ENCODE data around the gene ARHGAP5. TPM values are rescaled to one million over a fixed set of nuclear protein-coding genes. Genes with fewer than 3 reads are reported as not detected.

ARHGAP5 gene
- total RNA-seq, 2 experiments from 2014 or later = 8.1 to 20.4 TPM

DNA sequence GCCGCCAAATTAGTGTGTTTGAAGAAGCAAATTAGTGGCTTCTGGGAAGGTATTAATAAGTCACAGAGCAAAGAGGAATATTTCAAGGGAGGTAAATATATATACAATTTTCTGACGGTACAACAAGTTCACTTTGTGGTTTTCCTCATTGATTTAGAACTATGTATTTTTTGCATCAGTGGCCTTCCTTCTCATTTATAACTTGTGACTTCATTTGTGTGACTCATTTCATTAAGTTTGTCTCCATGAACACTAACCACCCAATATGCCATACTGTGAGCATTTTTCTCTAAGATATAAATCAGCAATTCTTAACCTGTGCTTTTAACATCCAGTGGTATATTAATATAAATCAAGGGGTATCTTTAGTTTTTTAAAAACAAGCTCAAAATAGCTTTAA lies 29.3 kb upstream of the ARHGAP5 start:
- DNase-seq (ENCODE audit: low spot score) = no peak
- Histone ChIP-seq H3K36me3 (ENCODE audit: insufficient read depth, low read length) (no peaks in the 10 kb centered on the region), H3K4me3 (ENCODE audit: low read depth, low read length, poor library complexity, severe bottlenecking) (no peak overlapping the region), H2AFZ (ENCODE audit: low read length) (no peak overlapping the region), H3K4me1 (ENCODE audit: insufficient read depth, low read length, poor library complexity, severe bottlenecking) (peaks cover 3% of the 10 kb centered on the region), H3K4me2 (ENCODE audit: low read length) (no peak overlapping the region), H3K27ac (ENCODE audit: low read depth, low read length, poor library complexity, severe bottlenecking) (no peak overlapping the region), H3K9me3 (ENCODE audit: low read length) (no peaks in the 10 kb centered on the region), H4K20me1 (ENCODE audit: insufficient read depth, low read length) (no peaks in the 10 kb centered on the region), H3K9me2 (ENCODE audit: insufficient read depth, low read length) (no peaks in the 10 kb centered on the region), H3K79me2 (ENCODE audit: insufficient read depth, low read depth, low read length) (no peaks in the 10 kb centered on the region)
- intact Hi-C loops (cut with micrococcal nuclease; ENCODE audit: unreplicated experiment) = no loop called here
- ChIA-PET CTCF (ENCODE audit: unreplicated experiment) (no interaction called here), POLR2A (interaction anchor here (0.7 kb wide), 1 partner anchor 11 kb away, joined by 3 read pairs; no protein-coding TSS in a partner anchor)
- BruUV-seq (replicated peaks) = no TSS peak
- TF ChIP-seq EZH2phosphoT487 (IDR thresholded peaks at IDR 0.05; ENCODE audit: borderline replicate concordance, low read depth, low read length) = no peak
- TF ChIP-seq, protein P1, sequence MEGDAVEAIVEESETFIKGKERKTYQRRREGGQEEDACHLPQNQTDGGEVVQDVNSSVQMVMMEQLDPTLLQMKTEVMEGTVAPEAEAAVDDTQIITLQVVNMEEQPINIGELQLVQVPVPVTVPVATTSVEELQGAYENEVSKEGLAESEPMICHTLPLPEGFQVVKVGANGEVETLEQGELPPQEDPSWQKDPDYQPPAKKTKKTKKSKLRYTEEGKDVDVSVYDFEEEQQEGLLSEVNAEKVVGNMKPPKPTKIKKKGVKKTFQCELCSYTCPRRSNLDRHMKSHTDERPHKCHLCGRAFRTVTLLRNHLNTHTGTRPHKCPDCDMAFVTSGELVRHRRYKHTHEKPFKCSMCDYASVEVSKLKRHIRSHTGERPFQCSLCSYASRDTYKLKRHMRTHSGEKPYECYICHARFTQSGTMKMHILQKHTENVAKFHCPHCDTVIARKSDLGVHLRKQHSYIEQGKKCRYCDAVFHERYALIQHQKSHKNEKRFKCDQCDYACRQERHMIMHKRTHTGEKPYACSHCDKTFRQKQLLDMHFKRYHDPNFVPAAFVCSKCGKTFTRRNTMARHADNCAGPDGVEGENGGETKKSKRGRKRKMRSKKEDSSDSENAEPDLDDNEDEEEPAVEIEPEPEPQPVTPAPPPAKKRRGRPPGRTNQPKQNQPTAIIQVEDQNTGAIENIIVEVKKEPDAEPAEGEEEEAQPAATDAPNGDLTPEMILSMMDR (conservative IDR thresholded peaks at IDR 0.05; ENCODE audit: low read length) = no peak

DNA sequence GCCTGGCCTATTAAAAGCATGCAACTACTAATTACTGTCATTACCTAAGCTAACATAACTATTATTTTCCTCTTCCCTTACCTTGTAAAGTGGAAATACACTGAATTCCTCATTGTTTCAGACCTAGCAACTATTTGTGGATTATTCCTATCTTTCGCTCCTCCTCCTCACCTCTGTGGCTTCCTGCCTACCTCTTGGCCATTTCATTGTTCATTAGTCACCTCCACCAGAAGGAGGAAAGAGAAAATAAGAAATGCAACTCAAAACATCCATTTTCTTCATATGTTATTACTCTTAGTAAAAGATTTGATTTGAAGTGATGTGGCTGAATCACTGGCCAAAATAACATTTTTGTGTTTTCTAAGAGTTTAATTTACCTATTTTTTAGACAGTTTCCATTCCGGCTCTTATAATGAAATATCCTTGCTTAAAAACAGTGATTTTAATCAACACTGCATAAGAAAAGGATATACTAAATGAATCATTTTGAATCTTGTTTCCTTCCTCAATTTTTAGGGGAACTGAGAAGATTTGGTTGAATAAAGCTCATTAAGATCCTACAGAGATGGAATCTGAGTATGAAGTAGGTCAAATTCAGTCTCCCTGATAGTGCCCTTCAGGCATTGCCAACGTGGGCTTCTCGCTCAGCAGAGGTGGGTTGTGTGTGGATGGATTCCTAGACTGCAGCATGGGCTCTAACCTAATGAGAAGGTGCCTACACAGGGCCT lies 27.6 kb upstream of the ARHGAP5 start:
- no peak overlapping the region for H3K27ac ChIP-seq (ENCODE audit: low read depth, low read length, poor library complexity, severe bottlenecking)
- H3K36me3 ChIP-seq (ENCODE audit: insufficient read depth, low read length) = no peaks in the 10 kb centered on the region
- H3K9me2 ChIP-seq (ENCODE audit: insufficient read depth, low read length) = no peaks in the 10 kb centered on the region
- no peak for DNase-seq (ENCODE audit: low spot score)
- H3K4me1 ChIP-seq (ENCODE audit: insufficient read depth, low read length, poor library complexity, severe bottlenecking) = peaks cover 3% of the 10 kb centered on the region
- POLR2A ChIA-PET = no interaction called here
- intact Hi-C loops (cut with micrococcal nuclease; ENCODE audit: unreplicated experiment) = no loop called here
- no peaks in the 10 kb centered on the region for H4K20me1 ChIP-seq (ENCODE audit: insufficient read depth, low read length)
- TF ChIP-seq, protein P1 (conservative IDR thresholded peaks at IDR 0.05; ENCODE audit: low read length) = no peak
- TF ChIP-seq EZH2phosphoT487 (IDR thresholded peaks at IDR 0.05; ENCODE audit: borderline replicate concordance, low read depth, low read length) = no peak
- CTCF ChIA-PET (ENCODE audit: unreplicated experiment) = no interaction called here
- no peak overlapping the region for H3K4me3 ChIP-seq (ENCODE audit: low read depth, low read length, poor library complexity, severe bottlenecking)
- H3K4me2 ChIP-seq (ENCODE audit: low read length) = no peak overlapping the region
- no TSS peak for BruUV-seq (replicated peaks)
- H2AFZ ChIP-seq (ENCODE audit: low read length) = no peak overlapping the region
- H3K79me2 ChIP-seq (ENCODE audit: insufficient read depth, low read depth, low read length) = no peaks in the 10 kb centered on the region
- no peaks in the 10 kb centered on the region for H3K9me3 ChIP-seq (ENCODE audit: low read length)

DNA sequence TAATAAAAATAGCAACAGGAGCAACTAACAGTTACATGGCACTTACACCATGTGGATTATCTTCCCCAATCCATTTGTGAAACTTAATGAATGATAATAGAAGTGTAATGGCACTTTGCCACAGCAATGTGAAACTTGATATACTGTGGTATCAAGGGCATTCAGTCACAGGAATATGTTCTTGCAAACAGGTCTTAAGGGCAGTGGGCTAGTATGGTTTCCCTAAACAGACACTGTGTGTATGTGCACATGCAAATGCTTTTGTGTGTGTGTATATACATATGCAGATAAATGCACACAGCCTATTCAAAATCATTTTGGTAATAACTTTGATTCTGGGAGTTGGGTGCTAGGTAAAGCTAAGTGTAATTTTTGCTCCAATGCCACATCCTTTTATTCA lies 26.2 kb upstream of the ARHGAP5 start:
- TF ChIP-seq EZH2phosphoT487 (IDR thresholded peaks at IDR 0.05; ENCODE audit: borderline replicate concordance, low read depth, low read length) = no peak
- TF ChIP-seq, protein P1 (conservative IDR thresholded peaks at IDR 0.05; ENCODE audit: low read length) = no peak
- ChIA-PET POLR2A (interaction anchor here (1.3 kb wide), 1 partner anchor 10 kb away, joined by 4 read pairs; no protein-coding TSS in a partner anchor), CTCF (ENCODE audit: unreplicated experiment) (no interaction called here)
- Histone ChIP-seq H3K27ac (ENCODE audit: low read depth, low read length, poor library complexity, severe bottlenecking) (no peak overlapping the region), H3K4me3 (ENCODE audit: low read depth, low read length, poor library complexity, severe bottlenecking) (no peak overlapping the region), H2AFZ (ENCODE audit: low read length) (no peak overlapping the region), H4K20me1 (ENCODE audit: insufficient read depth, low read length) (no peaks in the 10 kb centered on the region), H3K36me3 (ENCODE audit: insufficient read depth, low read length) (no peaks in the 10 kb centered on the region), H3K9me3 (ENCODE audit: low read length) (no peaks in the 10 kb centered on the region), H3K79me2 (ENCODE audit: insufficient read depth, low read depth, low read length) (no peaks in the 10 kb centered on the region), H3K4me2 (ENCODE audit: low read length) (no peak overlapping the region), H3K9me2 (ENCODE audit: insufficient read depth, low read length) (no peaks in the 10 kb centered on the region), H3K4me1 (ENCODE audit: insufficient read depth, low read length, poor library complexity, severe bottlenecking) (peaks cover 3% of the 10 kb centered on the region)
- DNase-seq (ENCODE audit: low spot score) = no peak
- intact Hi-C loops (cut with micrococcal nuclease; ENCODE audit: unreplicated experiment) = no loop called here
- no TSS peak for BruUV-seq (replicated peaks)

All from OCI-LY7 (cell line).